Neural progenitor cell (in vitro differentiated cells): ENCODE results near the gene MIF.

Source experiments
- EZH2 ChIP-seq: fragments of 200-600 bp; sonication (generic); IDR thresholded peaks from 2 replicates; pipeline ENCODE4 v1.6.1; 2017; ENCODE audit warnings: antibody characterized with exemption, mild to moderate bottlenecking, moderate library complexity
- EZH2phosphoT487 ChIP-seq: fragments of 200-600 bp; sonication (generic); IDR thresholded peaks from 2 replicates; pipeline ENCODE4 v1.6.1; 2017; ENCODE audit warnings: antibody characterized with exemption
- TF ChIP-seq, protein P1 (sequence below): fragments of 200-600 bp; sonication (generic); IDR thresholded peaks from 2 replicates; pipeline ENCODE4 v1.5.1; 2017; ENCODE audit warnings: antibody characterized with exemption, mild to moderate bottlenecking

DNA sequence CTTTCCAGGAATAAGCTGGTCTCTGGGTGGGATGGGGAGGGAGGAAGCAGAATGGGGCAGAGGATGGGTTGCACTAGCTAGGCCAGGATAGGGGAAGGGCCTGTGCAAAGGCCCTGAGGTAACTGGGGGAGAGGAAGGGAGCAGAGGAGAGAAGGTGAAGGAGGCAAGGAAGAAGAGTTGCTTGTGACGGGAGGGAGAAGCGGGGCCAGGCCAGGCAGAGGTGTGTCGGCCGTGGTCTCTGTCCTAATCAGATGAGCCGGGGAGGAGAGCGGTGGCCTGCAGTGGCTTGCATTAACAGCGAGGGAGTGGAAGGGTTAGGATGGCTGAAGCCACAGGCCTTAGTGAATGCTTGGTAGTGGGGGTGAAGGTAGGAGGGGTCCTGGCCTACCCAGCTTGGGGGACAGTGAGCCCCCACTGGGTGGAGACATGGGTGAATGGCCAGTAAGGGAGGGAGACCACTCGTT, 49.4 kb upstream of the MIF start:
- TF ChIP-seq, protein P1, sequence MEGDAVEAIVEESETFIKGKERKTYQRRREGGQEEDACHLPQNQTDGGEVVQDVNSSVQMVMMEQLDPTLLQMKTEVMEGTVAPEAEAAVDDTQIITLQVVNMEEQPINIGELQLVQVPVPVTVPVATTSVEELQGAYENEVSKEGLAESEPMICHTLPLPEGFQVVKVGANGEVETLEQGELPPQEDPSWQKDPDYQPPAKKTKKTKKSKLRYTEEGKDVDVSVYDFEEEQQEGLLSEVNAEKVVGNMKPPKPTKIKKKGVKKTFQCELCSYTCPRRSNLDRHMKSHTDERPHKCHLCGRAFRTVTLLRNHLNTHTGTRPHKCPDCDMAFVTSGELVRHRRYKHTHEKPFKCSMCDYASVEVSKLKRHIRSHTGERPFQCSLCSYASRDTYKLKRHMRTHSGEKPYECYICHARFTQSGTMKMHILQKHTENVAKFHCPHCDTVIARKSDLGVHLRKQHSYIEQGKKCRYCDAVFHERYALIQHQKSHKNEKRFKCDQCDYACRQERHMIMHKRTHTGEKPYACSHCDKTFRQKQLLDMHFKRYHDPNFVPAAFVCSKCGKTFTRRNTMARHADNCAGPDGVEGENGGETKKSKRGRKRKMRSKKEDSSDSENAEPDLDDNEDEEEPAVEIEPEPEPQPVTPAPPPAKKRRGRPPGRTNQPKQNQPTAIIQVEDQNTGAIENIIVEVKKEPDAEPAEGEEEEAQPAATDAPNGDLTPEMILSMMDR: no peak
- no peak for TF ChIP-seq EZH2
- TF ChIP-seq EZH2phosphoT487: no peak
